Suprapubic skin (tissue), 4 donors: ENCODE results near the gene KIF6.

ENCODE experiments used
- EP300 ChIP-seq: sonication (generic); formaldehyde crosslinking; IDR thresholded peaks from one replicate; pipeline ENCODE4 v1.6.1; 2017; ENCODE audit warnings: antibody characterized with exemption
- POLR2A ChIP-seq, 2 donors: fragments of 450-650 bp; IDR thresholded peaks; one replicate each; pipeline ENCODE4 v1.6.1; 2017; ENCODE audit warnings: antibody characterized with exemption in 2 of 2, mild to moderate bottlenecking in 2 of 2, moderate library complexity in 2 of 2
- POLR2AphosphoS5 ChIP-seq, 3 donors: sonication (generic); formaldehyde crosslinking; IDR thresholded peaks; one replicate each; pipeline ENCODE4 v1.6.1; 2017; ENCODE audit warnings: antibody characterized with exemption in 3 of 3
- TF ChIP-seq, protein P1 (sequence below), 2 donors: fragments of 200-600 bp in 1 of 2; fragments of 450-650 bp in 1 of 2; sonication (generic) in 1 of 2; IDR thresholded peaks; one replicate each; pipeline ENCODE4 v1.5.1; 2016 to 2019; ENCODE audit warnings: antibody characterized with exemption in 2 of 2, mild to moderate bottlenecking in 1 of 2, moderate library complexity in 1 of 2

DNA sequence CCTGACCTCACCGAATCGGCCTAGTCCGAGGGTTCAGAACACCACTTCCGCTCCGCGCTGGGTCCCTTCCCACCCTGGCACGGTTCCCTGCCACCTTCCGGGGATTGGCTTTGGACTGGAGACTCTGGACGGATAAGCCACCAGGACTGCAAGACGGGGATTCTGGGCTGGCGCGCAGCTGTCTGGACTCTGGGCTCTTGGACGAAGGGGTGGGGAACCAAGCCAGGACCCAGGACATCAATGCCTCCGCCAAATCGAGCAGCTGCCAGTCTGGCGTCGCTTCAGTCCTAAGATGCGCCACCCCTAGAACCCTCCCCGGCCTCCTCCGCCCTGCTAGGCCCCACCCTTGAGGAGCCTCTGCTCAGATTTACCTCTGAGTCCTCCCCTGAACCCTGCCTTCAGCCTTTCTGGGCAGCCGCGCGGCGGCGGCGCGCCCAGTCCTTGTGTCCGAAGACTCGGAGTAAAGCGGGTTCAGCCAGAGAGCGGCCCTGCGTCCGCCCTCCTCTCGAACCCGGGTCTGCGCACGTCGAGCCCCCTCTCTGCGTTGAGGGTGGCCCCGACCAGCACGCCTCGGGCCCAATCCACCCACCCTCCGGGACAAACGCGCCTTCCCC, 412.2 kb downstream of the KIF6 start:
- TF ChIP-seq, protein P1, sequence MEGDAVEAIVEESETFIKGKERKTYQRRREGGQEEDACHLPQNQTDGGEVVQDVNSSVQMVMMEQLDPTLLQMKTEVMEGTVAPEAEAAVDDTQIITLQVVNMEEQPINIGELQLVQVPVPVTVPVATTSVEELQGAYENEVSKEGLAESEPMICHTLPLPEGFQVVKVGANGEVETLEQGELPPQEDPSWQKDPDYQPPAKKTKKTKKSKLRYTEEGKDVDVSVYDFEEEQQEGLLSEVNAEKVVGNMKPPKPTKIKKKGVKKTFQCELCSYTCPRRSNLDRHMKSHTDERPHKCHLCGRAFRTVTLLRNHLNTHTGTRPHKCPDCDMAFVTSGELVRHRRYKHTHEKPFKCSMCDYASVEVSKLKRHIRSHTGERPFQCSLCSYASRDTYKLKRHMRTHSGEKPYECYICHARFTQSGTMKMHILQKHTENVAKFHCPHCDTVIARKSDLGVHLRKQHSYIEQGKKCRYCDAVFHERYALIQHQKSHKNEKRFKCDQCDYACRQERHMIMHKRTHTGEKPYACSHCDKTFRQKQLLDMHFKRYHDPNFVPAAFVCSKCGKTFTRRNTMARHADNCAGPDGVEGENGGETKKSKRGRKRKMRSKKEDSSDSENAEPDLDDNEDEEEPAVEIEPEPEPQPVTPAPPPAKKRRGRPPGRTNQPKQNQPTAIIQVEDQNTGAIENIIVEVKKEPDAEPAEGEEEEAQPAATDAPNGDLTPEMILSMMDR (IDR thresholded peaks at IDR 0.05) = no peak
- TF ChIP-seq POLR2AphosphoS5 (IDR thresholded peaks at IDR 0.05) (no peak), POLR2A (IDR thresholded peaks at IDR 0.05) (no peak), EP300 (no peak)
